SJSA1 (cell line): ENCODE results near the gene SNAI3. TPM values are rescaled to one million over a fixed set of nuclear protein-coding genes. Genes with fewer than 3 reads are reported as not detected.

ENCODE experiments used
- DNase-seq, 2 experiments: peaks; one replicate each; pipeline ENCODE4 v3.0.0-alpha.2; 2015 to 2020; ENCODE audit warnings: low spot score in 2 of 2, low read depth in 1 of 2
- H3K27ac ChIP-seq: fragments of 250-450 bp; sonication (Bioruptor Pico); 2 replicates; pipeline ENCODE4 v1.5.1; 2020; ENCODE audit warnings: mild to moderate bottlenecking, moderate library complexity
- H3K27me3 ChIP-seq: fragments of 250-450 bp; sonication (Bioruptor Pico); replicated peaks from 2 replicates; pipeline ENCODE4 v1.5.1; 2020; ENCODE audit warnings: mild to moderate bottlenecking, moderate library complexity
- H3K36me3 ChIP-seq: fragments of 250-450 bp; sonication (Bioruptor Pico); 2 replicates; pipeline ENCODE4 v1.5.1; 2020; ENCODE audit warnings: mild to moderate bottlenecking
- H3K4me1 ChIP-seq: fragments of 250-450 bp; sonication (Bioruptor Pico); replicated peaks from 2 replicates; pipeline ENCODE4 v1.6.1; 2021; ENCODE audit warnings: mild to moderate bottlenecking
- H3K4me3 ChIP-seq: fragments of 250-450 bp; sonication (Bioruptor Pico); 2 replicates; pipeline ENCODE4 v1.5.1; 2020; ENCODE audit warnings: mild to moderate bottlenecking
- H3K9me3 ChIP-seq: fragments of 250-450 bp; sonication (Bioruptor Pico); replicated peaks from 2 replicates; pipeline ENCODE4 v1.5.1; 2020; ENCODE audit warnings: mild to moderate bottlenecking
- total RNA-seq: library from RNA; depleted of rRNA; stranded (reverse); fragments of >200 nt; shearing (Covaris generic); gene quantifications from 2 replicates; pipeline ENCODE4 v1.2.3, GENCODE V29; 2014

Gene SNAI3
- total RNA-seq, 1 experiment from 2014 or later, result 0.05 TPM

GRCh38 chr16:88653596-88654362 lies 32.5 kb downstream of the SNAI3 start:
- Histone ChIP-seq H3K27me3 (no peaks in the 10 kb centered on the region), H3K4me3 (no peak overlapping the region), H3K27ac (no peak overlapping the region), H3K9me3 (no peaks in the 10 kb centered on the region), H3K36me3 (peaks cover 14% of the 10 kb centered on the region), H3K4me1 (no peaks in the 10 kb centered on the region)
- no peak for DNase-seq

- Histone ChIP-seq H3K36me3 (peaks cover 14% of the 10 kb centered on the region), H3K4me1 (no peaks in the 10 kb centered on the region), H3K27ac (no peak overlapping the region), H3K9me3 (no peaks in the 10 kb centered on the region), H3K4me3 (no peak overlapping the region), H3K27me3 (no peaks in the 10 kb centered on the region)
- no peak for DNase-seq
These were observed 33.2 kb downstream of the SNAI3 start for GRCh38 chr16:88653101-88653500.

GRCh38 chr16:88652762-88653063 lies 33.6 kb downstream of the SNAI3 start:
- H3K4me1 ChIP-seq, result no peaks in the 10 kb centered on the region
- no peak for DNase-seq
- H3K27me3 ChIP-seq, result no peaks in the 10 kb centered on the region
- no peaks in the 10 kb centered on the region for H3K9me3 ChIP-seq
- no peak overlapping the region for H3K4me3 ChIP-seq
- H3K27ac ChIP-seq, result no peak overlapping the region
- H3K36me3 ChIP-seq, result peaks cover 14% of the 10 kb centered on the region

DNA sequence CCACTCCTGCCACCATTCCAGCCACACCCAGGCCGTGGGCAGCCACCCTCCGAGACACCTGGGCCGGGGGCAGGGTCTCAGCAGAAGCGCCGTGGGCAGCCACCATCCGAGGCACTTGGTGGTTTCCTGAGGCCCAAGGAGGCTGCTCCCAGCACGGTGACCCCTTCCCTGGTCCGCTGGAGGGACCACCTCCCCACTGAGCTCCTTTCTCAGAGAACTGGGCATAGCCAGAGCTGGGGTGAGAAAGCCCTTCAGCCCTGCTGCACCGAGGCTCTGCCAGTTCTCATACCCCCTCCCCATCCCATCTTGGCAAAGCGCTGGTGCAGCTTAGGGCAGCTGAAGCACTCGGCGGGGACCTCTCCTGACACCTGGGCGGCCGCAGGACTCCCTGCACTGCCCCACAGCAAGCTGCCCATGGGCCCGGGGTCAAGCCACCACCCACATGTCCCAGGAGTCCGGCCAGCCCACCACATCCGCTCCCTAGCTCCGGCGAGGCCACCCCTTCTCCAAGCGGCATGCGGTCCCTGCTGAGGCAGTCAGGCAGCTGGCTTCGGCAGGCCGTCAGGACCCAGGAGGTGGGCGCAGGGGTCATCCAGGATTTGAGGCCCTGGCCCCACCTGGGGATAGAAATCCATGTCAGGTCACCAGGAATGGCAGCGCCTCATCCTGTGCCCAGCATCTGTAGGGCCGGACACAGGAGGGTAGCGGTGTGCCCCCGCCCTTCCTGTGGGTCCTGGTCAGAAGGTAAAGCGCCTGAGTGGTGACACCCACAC lies 34.1 kb downstream of the SNAI3 start:
- Histone ChIP-seq H3K27me3 (no peaks in the 10 kb centered on the region), H3K9me3 (no peaks in the 10 kb centered on the region), H3K27ac (no peak overlapping the region), H3K36me3 (peaks cover 14% of the 10 kb centered on the region), H3K4me3 (no peak overlapping the region), H3K4me1 (no peaks in the 10 kb centered on the region)
- no peak for DNase-seq

- no peaks in the 10 kb centered on the region for H3K27me3 ChIP-seq
- no peaks in the 10 kb centered on the region for H3K4me1 ChIP-seq
- H3K4me3 ChIP-seq, result no peak overlapping the region
- H3K27ac ChIP-seq, result no peak overlapping the region
- peaks cover 14% of the 10 kb centered on the region for H3K36me3 ChIP-seq
- DNase-seq, result no peak
- H3K9me3 ChIP-seq, result no peaks in the 10 kb centered on the region
These were observed 34.9 kb downstream of the SNAI3 start for GRCh38 chr16:88651276-88651988.

DNA sequence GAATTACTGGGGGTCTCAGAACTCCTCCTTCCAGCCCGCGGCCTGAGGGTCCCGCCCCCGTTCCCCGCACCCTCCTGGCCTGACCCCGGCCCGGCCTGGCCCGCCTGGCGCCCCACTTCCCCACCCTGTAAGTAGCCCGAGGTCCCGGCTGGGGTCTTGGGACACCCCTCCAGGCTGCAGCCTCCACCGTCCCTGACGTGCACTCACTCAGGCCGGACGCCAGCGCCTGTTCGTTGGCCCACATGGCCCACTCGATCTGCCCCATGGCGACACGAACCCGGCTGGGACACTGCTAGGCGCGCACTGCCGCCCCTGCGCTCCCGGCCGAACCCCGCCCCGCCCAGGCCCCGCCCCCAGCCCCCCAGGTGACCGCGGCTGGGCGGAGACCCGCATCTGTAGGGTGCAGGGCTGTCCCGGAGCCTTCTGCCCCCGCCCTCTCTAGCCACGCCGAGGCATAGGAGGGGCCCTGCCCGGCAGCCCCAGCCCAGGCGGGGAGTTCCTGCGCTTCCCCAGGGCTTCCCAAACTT lies 35.5 kb downstream of the SNAI3 start, which contains the start of gene CYBA:
Gene CYBA, minus strand, starts transcription at position 305 of the 527 bp plus-strand sequence. Its CDS starts 40 bp downstream, at position 265.
- H3K9me3 ChIP-seq, result no peaks in the 10 kb centered on the region
- peaks cover 14% of the 10 kb centered on the region for H3K36me3 ChIP-seq
- H3K4me3 ChIP-seq, result no peak within 1 kb of the TSS
- H3K4me1 ChIP-seq, result no peaks in the 10 kb centered on the region
- no peak within 1 kb of the TSS for H3K27ac ChIP-seq
- H3K27me3 ChIP-seq, result no peaks in the 10 kb centered on the region; the same call in 1 of the 2 replicates
- DNase-seq, result no peak

DNA sequence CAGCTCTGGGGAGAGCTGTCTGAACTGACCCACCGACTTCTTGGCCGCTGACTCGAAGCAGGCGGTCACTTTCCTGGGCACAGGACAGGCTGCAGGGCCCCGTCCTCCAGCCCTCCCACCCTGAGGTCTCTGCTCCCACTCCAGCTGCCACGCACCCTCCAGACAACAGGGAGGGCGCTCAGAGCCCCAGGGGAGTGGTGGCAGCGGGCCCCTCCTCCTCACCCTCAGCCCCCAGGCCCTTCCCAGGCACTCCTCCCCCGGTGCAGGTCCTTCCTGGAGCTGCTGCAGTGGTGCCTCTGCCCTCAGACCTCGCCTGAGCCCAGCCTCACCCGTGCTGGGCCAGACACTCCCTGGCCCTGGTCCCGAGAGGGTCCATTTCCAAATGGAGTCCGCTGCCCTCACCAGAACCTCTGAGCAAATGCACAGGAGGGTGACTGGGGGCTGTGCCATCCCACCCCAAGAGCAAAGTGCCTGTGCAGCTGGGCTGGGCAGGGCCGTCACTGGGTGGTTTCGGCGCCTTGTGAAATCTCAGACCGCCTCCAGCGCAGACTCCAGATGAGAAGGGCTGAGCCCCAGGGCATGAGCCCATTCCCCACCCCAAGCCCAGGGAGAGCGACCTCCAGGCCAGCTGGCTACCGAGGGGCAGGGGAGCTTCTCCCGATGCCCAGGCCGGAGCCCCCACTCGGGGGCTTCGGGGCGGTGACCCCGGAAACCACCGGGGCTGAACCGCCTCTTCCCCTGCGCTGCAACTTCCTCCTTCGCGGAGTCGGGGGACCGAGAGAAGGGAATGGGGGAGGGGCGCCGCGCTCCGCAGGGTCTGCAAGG lies 36.2 kb downstream of the SNAI3 start:
- no peak overlapping the region for H3K27ac ChIP-seq
- H3K9me3 ChIP-seq, result no peaks in the 10 kb centered on the region
- DNase-seq, result no peak
- H3K4me3 ChIP-seq, result no peak overlapping the region
- H3K4me1 ChIP-seq, result no peaks in the 10 kb centered on the region
- no peaks in the 10 kb centered on the region; the same call in 1 of the 2 replicates for H3K27me3 ChIP-seq
- H3K36me3 ChIP-seq, result peaks cover 8% of the 10 kb centered on the region

DNA sequence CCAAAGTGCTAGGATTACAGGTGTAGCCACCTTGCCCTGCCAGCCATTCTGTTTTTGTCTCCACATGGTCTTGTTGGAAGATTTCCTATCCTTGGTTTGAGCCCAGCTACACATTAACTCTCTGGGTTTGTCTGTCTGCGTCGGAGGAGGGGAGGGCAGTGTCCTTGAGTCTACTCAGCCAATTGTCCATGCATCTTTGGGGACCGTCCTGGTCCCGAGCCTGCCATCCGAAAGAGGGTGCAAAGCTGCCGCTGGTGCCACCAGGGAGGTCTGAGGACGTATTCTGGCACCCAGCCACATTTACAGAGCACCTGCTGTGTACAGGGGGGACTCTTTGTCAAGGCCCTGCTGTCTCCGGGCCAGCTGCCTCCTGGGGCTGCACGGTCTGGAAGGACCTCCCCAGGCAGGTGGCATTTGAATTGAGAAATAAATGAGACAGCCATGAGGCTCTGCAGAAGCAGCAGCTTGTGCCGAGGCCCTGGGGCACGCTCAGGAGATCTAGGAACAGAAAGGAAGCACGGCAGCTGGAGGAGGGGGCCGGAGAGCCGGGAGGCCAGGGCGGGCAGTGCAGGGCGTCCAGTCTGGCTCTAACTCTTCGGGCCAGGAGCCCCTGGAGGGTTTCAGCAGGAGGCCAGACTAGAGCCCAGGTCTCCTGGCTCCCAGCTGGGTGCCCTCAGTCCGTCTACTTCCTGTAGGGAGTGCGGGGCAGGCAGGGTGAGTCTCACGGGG lies 36.9 kb downstream of the SNAI3 start:
- peaks cover under 1% of the 10 kb centered on the region; the same call in 1 of the 2 replicates for H3K27me3 ChIP-seq
- DNase-seq, result no peak
- no peaks in the 10 kb centered on the region for H3K9me3 ChIP-seq
- peaks cover under 1% of the 10 kb centered on the region for H3K36me3 ChIP-seq
- H3K4me3 ChIP-seq, result no peak overlapping the region
- no peaks in the 10 kb centered on the region for H3K4me1 ChIP-seq
- H3K27ac ChIP-seq, result no peak overlapping the region

DNA sequence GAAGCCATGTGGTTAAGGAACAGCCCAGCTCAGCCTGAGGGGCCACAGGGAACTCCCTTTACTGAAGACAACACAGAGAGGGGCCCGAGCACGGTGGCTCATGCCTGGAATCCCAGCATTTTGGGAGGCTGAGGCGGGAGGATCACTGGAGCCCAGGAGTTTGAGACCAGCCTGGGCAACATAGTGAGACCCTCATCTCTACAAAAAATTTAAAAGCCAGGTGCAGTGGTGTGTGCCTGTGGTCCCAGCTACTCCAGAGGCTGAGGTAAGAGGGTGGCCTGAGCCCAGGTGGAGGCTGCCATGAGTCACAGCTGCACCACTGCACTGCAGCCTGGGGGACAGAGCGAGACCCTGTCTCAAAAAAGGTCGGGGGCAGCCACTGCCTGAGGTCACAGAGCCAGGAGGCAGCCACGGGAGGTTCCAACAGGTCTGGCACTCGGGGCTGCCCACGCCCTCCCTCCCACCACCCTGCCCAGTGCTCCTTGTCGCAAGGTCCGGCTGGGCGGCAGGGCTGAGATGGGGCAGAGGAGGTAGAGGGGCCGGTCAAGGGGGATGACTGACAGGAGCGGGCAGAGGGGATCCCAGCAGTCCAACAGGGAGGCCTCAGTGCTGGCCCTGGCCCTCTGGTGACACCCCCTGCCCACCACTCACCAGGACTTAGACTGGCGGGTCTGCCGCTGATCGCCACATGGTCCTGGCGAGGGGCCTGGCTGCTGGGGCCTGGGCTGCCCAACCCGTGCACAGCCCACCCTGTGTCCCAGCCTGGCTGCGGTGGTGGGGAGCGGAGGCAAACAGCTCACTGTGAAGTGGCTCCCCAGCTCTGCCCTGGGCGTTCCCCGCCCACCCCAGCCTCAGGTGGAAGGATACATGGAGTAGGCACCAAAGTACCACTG lies 38.9 kb downstream of the SNAI3 start:
- Histone ChIP-seq H3K27ac (no peak overlapping the region), H3K4me3 (no peak overlapping the region), H3K4me1 (no peaks in the 10 kb centered on the region), H3K36me3 (no peaks in the 10 kb centered on the region; the same call in 1 of the 2 replicates), H3K9me3 (no peaks in the 10 kb centered on the region), H3K27me3 (peaks cover 6% of the 10 kb centered on the region; the same call in 1 of the 2 replicates)
- no peak for DNase-seq

DNA sequence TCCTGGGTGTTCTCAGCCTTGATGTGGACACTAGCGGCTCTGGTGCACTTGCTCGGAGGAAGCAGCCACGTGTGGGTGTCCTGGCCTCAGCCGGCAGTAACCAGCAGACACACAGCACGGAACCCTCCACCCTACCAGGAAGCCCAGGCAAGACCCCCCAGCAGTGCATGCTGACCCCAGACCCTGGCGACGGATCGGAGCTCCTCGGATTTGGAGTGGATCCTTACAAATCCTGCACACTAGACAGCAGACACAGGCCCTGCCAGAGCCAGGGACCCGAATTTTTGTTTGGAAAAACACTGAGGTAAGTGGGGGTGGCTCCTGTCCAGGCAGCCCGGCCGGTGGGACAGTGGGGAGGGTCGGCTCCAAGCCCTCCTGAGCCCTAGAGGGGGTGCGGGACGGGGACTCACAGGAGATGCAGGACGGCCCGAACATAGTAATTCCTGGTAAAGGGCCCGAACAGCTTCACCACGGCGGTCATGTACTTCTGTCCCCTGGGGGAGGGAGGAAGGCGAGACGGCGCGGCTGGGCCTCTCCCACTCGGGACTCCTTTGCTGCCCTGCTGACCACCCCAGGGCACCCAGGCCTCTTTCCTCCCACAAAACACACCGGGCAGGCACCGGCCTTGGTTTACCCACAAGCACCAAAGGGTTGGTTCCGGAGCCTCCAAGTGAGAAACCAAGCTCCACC lies 39.8 kb downstream of the SNAI3 start:
- Histone ChIP-seq H3K4me3 (no peak overlapping the region), H3K9me3 (no peaks in the 10 kb centered on the region), H3K36me3 (no peaks in the 10 kb centered on the region), H3K27ac (no peak overlapping the region), H3K4me1 (no peaks in the 10 kb centered on the region), H3K27me3 (peaks cover 6% of the 10 kb centered on the region; the same call in 1 of the 2 replicates)
- no peak for DNase-seq

GRCh38 chr16:88645941-88646340 lies 40.4 kb downstream of the SNAI3 start:
- no peak for DNase-seq
- Histone ChIP-seq H3K4me1 (no peaks in the 10 kb centered on the region), H3K27ac (no peak overlapping the region), H3K36me3 (no peaks in the 10 kb centered on the region), H3K9me3 (no peaks in the 10 kb centered on the region), H3K27me3 (peaks cover 6% of the 10 kb centered on the region), H3K4me3 (no peak overlapping the region)
